ENCODE data around the gene ELMOD1. TPM values are rescaled to one million over a fixed set of nuclear protein-coding genes. Genes with fewer than 3 reads are reported as not detected.
"Not testable (repeated sequence)": the region's sequence is repeated elsewhere in the genome, so short reads cannot be mapped to it uniquely, and the experiment has no call there.

Gene ELMOD1
- polyA plus RNA-seq, 3 donors = 0.12 to 0.29 (median 0.16) TPM

GRCh38 chr11:107577346-107577711 lies 13.6 kb upstream of the ELMOD1 start:
- no peak for DNase-seq (ENCODE audit: extremely low read depth in 1 of 11, low read depth in 9 of 11, low spot score in 4 of 11)

GRCh38 chr11:107579169-107579568 lies 11.8 kb upstream of the ELMOD1 start:
- not testable (repeated sequence) for DNase-seq (ENCODE audit: extremely low read depth in 1 of 11, low read depth in 9 of 11, low spot score in 4 of 11)

DNA sequence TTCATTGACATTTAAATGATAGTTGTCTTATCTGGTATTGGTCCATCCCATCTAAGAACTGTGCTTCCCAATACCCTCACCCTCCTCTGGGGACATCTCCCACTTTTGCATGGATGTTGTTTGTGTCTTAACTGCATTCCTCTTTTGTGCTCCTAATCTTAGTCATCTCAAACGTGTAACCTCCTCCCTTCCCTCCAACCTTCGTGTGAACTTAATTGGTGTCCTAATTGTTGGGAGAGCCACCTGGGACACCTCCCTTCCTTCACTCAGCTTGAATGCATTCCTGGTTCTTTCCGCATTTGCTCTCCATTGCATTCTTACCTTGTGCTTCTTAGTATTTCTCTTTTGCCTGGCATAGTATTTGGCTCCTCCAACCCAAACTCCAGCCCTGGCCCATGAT lies 9.8 kb upstream of the ELMOD1 start:
- DNase-seq (ENCODE audit: extremely low read depth in 1 of 11, low read depth in 9 of 11, low spot score in 4 of 11) = no peak

GRCh38 chr11:107583629-107584195 lies 7.2 kb upstream of the ELMOD1 start:
- DNase-seq (ENCODE audit: extremely low read depth in 1 of 11, low read depth in 9 of 11, low spot score in 4 of 11) = no peak

DNA sequence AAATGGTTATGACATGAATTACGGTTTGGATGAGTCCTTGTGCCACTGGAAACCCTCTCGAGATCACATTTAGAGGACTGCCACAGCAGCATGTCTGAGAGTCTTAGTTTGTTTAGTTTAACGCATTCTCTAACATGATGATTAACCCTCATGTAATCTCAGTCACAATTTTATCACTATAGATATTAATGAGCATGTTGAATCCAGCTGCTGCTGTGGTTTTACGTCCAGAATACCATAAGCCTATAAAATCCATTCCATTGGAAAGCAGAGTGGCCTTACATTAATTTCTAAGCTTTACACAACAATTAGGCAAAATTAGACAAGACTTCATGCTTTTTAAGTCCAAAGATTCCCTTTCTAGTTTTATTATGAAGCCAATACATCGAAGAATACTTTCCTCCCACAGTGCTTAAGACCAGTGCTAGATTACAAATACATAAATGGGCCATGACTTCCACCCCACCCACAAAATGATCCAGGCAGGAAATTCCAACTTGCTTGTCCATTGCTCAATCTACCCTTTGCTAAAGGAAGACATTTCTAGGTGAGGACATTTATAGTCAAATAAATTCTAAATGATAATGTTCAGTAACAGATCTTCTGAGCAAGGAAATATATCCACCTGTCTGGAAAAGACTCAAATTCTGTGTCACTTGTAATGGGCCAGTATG lies 3.5 kb upstream of the ELMOD1 start:
- no peak for DNase-seq (ENCODE audit: extremely low read depth in 1 of 11, low read depth in 9 of 11, low spot score in 4 of 11)

DNA sequence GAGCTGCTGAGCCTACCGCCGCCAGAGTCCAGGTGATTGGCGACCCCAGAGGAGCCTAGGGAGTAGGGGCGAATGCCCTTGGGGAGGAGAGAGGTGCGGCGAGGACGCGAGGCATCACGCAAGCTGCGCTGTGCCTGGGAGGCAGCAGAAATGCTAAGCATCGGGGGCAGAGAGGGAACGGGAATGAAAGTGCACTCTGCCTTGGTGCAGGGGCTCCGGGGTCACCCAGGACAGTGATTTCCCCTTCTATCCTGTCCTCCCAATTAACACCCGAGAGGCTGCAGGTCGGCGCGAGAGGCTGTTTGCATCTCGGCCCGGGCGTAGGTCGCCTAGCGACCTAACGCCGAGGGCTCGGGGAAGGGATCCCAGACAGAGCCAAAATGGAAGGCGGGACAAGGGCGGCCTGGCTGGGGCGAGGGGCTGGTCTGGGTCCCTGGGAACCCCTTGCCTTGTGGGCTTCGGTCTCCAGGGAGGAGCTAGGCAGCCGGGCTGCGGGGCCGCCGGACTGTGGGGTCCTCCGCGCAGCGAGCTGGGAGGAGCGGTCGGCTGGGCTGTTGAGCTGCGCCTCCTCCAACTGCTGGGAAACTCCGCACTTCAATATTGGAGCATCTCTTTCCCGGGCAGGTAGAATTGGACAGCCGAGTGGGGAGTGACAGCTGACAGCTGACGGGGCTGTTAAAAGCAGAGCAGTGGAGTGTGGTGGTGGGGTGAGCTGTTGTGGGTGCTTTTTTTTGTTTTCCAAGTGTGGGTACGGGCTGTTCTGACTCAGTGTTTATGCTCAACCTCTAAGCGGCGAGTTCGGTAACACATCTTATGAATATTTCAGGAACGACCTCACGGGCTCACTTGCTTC lies 657 bp downstream of the ELMOD1 start:
- no peak for DNase-seq (ENCODE audit: extremely low read depth in 1 of 11, low read depth in 9 of 11, low spot score in 4 of 11)

GRCh38 chr11:107592231-107592590 lies 1.3 kb downstream of the ELMOD1 start:
- DNase-seq (ENCODE audit: extremely low read depth in 1 of 11, low read depth in 9 of 11, low spot score in 4 of 11) = no peak

GRCh38 chr11:107592813-107593212 lies 1.9 kb downstream of the ELMOD1 start:
- DNase-seq (ENCODE audit: extremely low read depth in 1 of 11, low read depth in 9 of 11, low spot score in 4 of 11) = no peak

GRCh38 chr11:107593951-107594350 lies 3.0 kb downstream of the ELMOD1 start:
- no peak for DNase-seq (ENCODE audit: extremely low read depth in 1 of 11, low read depth in 9 of 11, low spot score in 4 of 11)

DNA sequence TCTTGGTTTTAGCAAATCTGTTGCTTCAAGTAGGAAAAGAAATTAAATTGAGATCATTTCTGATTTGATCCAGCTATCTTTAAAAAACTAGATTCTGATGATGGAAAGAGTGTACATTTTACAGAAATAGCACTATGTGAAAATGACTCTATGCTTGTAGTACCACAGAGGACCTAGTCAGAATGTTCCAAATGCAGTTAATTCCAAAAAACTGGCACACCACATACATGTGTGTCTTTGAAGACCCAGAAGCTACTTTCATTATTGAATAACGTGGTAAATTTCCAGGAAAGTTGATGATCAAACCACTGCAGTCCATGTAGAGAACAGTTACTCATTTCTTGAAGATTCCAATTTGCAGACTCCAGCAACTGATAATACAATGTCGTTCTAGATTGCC lies 3.8 kb downstream of the ELMOD1 start:
- DNase-seq (ENCODE audit: extremely low read depth in 1 of 11, low read depth in 9 of 11, low spot score in 4 of 11) = no peak

DNA sequence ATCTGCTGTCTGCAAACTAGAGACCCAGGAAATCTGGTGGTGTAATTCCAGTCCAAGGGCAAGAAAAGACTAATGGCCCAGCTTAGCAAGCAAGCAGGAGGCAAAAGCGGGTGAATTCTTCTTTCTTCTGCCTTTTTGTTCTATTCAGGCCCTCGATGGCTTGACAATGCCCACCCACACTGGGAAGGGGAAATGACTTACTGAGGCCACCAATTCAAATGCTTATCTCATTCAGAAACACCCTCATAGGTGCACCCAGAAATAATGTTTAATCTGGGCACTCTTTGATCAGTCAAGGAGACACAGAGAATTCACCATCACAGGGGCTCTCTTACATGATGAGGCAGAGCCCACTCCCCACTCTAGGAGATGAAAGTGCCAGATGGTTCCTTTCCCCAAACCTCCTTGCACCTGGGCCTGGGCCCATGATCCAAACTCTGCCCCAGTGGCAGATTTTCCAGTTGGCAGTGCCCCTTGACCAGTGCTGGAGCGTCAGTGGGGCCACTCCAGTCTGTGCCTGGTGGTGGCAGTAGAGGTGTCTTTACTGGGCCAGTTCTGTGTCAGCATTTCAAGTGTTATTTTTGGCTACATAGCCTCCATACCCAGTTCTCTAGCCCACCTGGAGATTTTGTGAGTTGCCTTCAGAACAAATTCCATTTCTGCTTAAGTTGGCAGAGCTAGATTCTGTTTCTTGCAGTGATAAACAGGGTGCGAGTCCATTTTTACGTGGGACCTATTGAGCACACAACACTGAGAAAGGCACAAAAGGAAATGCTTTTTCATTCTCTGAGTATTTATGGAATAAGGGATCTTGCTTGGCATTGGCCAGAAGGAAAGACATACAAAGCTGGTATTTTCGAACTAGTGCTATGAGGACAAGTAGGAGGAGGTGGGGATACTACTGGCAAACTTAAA lies 7.5 kb downstream of the ELMOD1 start:
- DNase-seq (ENCODE audit: extremely low read depth in 1 of 11, low read depth in 9 of 11, low spot score in 4 of 11) = no peak

DNA sequence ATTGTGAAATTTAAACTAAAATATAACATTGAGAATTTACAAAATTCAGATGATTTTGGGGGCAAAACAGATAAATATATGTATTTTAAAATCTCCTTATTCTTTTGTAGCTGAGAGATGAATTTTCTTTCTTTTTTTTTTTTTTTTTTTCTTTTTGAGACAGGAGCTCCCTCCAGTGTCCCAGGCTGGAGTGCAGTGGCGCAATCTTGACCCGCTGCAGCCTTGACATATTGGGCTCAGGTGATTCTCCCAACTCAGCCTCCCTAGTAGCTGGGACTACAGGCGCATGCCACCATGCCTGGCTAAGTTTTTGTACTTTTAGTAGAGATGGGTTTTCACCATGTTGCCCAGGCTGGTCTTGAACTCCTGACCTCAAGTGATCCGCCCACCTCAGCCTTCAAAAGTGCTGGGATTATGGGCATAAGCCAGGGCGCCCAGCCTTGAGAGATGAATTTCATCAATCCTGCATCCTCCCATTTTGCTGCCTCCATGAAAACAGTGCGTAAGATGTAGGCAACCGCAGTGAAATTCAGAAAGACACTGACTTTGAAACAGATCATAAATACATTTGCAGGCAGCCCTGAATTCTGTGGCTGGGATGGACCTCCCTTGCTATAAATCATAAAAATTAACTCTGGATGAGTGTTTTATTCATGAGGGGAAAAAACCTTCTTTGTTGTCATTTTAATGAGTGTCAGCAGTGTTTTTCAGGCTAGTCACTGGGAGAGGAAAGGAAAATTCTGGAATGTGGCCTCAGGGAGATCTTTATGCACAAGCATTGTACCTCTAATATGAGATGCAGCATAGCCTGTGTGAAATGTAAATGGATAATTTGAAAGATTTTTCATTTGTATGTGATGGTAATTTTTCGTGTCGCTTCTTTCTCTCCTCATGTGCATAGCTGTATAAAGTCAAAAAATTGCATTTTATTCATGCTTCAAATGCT lies 14.4 kb downstream of the ELMOD1 start:
- no peak for DNase-seq (ENCODE audit: extremely low read depth in 1 of 11, low read depth in 9 of 11, low spot score in 4 of 11)

DNA sequence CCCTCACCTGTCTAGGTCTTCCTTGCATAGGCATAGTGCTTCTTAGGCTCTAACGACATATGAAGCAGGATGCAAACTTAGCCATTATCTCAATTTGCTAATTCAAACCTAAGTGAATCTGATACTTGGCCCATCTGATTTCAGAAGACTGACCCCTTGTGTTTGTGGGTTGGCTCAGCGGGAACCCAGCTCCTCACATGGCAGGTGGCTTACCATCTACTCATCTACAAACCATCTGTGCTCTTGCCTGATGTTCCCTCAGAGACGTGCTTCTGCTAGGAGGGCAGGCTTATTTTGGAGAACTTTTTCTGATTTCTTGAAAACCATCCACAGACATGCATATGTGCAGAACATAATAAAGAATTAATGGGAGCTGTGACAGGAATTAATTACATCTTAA lies 15.2 kb downstream of the ELMOD1 start:
- DNase-seq (ENCODE audit: extremely low read depth in 1 of 11, low read depth in 9 of 11, low spot score in 4 of 11) = no peak

DNA sequence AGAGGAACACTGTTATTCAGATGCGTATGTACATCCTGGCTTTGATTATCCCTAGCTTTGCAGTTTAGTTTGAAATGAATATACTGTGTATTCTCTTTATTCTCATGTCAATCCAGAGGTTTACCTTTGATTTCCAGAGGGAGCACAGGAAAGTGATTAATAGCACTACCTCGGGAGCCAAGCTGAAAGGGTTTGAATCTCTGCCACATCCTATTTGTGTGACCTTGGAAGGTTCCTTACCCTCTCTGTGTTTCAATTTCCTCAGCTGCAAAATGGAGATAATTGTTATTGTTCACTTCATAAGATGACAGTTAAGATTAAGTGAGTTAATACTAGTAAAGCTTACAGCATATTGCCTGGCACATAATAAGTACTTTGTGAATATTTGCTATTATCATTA lies 17.9 kb downstream of the ELMOD1 start:
- no peak for DNase-seq (ENCODE audit: extremely low read depth in 1 of 11, low read depth in 9 of 11, low spot score in 4 of 11)

GRCh38 chr11:107609400-107610218 lies 18.7 kb downstream of the ELMOD1 start:
- no peak for DNase-seq (ENCODE audit: extremely low read depth in 1 of 11, low read depth in 9 of 11, low spot score in 4 of 11)

GRCh38 chr11:107612445-107612844 lies 21.5 kb downstream of the ELMOD1 start:
- DNase-seq (ENCODE audit: extremely low read depth in 1 of 11, low read depth in 9 of 11, low spot score in 4 of 11) = no peak

DNA sequence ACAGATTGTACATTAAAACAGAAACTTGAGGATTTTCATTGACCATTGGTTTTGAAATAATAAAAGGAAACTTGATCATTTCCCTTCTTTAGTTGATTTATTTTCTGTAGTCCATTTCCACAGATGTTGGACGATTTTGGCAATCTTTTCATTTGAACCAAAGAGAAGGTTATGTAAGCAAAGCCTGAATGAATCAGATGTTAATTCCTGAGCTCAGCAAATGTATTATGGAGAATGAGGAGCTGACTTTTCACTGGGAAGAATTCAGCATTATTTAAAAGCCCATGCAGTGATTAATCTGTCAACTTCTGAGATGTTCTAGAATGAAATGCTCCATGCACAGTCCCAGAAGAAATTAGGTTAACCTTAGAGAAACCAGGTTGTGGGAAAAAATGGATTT lies 29.0 kb downstream of the ELMOD1 start:
- DNase-seq (ENCODE audit: extremely low read depth in 1 of 11, low read depth in 9 of 11, low spot score in 4 of 11) = no peak

GRCh38 chr11:107621081-107621480 lies 30.1 kb downstream of the ELMOD1 start:
- no peak for DNase-seq (ENCODE audit: extremely low read depth in 1 of 11, low read depth in 9 of 11, low spot score in 4 of 11)

All from renal cortex interstitium (tissue), 11 donors.